A549 treated with GW870086 at 1 μM for 4 hours (cell line): ENCODE results near the gene ZBTB17. TPM values are rescaled to one million over a fixed set of nuclear protein-coding genes. Genes with fewer than 3 reads are reported as not detected.

Experiments
- total RNA-seq: library from RNA; stranded (reverse); fragments of 200-300 nt; extraction: Qiagen RNA extraction; gene quantifications from 5 replicates; pipeline ENCODE4 v1.2.3, GENCODE V29; 2022; ENCODE audit warnings: low read depth

ZBTB17 gene
- total RNA-seq = 9.9 to 13.4 TPM (median 12.5 TPM) in 5 replicates

GRCh38 chr1:15975805-15976680 lies at the start of gene ZBTB17:
Gene ZBTB17 (minus strand): TSS chr1:15976101. CDS start chr1:15948495, 27,606 bp downstream.

GRCh38 chr1:16021681-16022080 lies 45.8 kb upstream of the ZBTB17 start, which contains the start of gene CLCNKA:
Gene CLCNKA (plus strand): TSS chr1:16022036. CDS start chr1:16022620, 584 bp downstream.

GRCh38 chr1:16017461-16018303 lies 41.8 kb upstream of the ZBTB17 start, which contains the start of gene HSPB7:
Gene HSPB7 (minus strand): TSS chr1:16018043. CDS start chr1:16017963, 80 bp downstream.

Other genes starting within 250 kb of the ZBTB17 start
- 0.09 to 0.77 TPM (median 0.39 TPM) in 4 of 5 replicates, not detected in the other for gene SLC25A34, start 239.8 kb downstream of the ZBTB17 start, total RNA-seq
- not detected in 5 replicates for gene TMEM82, start 233.6 kb downstream of the ZBTB17 start, total RNA-seq
- 20.9 to 32.7 TPM (median 29.1 TPM) in 5 replicates for gene FBLIM1, start 217.3 kb downstream of the ZBTB17 start, total RNA-seq
- 5.7 to 9.2 TPM (median 6.7 TPM) in 5 replicates for gene UQCRHL, start 168.5 kb downstream of the ZBTB17 start, total RNA-seq
- gene SPEN, start 128.4 kb downstream of the ZBTB17 start, total RNA-seq = 32.0 to 42.0 TPM (median 38.9 TPM) in 5 replicates
- 0.03 to 0.05 TPM in 2 of 5 replicates, not detected in the others for gene SRARP, start 28.1 kb upstream of the ZBTB17 start, total RNA-seq
- 0.06 to 0.26 TPM (median 0.11 TPM) in 3 of 5 replicates, not detected in the others for gene HSPB7, start 41.9 kb upstream of the ZBTB17 start, total RNA-seq
- 0.15 to 0.21 TPM in 2 of 5 replicates, not detected in the others for gene CLCNKA, start 45.9 kb upstream of the ZBTB17 start, total RNA-seq
- gene CLCNKB, start 67.7 kb upstream of the ZBTB17 start, total RNA-seq = 0.10 to 0.13 TPM (median 0.10 TPM) in 3 of 5 replicates, not detected in the others
- gene FAM131C, start 97.5 kb upstream of the ZBTB17 start, total RNA-seq = 15.1 to 21.1 TPM (median 19.8 TPM) in 5 replicates
- 113 to 159 TPM (median 149 TPM) in 5 replicates for gene EPHA2, start 180.0 kb upstream of the ZBTB17 start, total RNA-seq
- gene ARHGEF19, start 236.6 kb upstream of the ZBTB17 start, total RNA-seq = 5.6 to 6.6 TPM (median 6.3 TPM) in 5 replicates